AG09309 (cell line): Measurements from ENCODE around the gene PRKCH.

Experiments
- DNase-seq: peaks from one replicate; pipeline ENCODE4 v3.0.0-alpha.2; 2010; ENCODE audit warnings: low read depth
- H3K4me3 ChIP-seq: 2 replicates; pipeline ENCODE4 v1.5.1; 2011; ENCODE audit warnings: mild to moderate bottlenecking, low read depth, low read length, moderate library complexity; ENCODE audit not compliant: control insufficient read depth
- TF ChIP-seq, protein P1 (sequence below): IDR thresholded peaks from 2 replicates; pipeline ENCODE4 v1.5.1; 2011; ENCODE audit warnings: mild to moderate bottlenecking, low read depth, low read length, inconsistent platforms; ENCODE audit not compliant: insufficient read depth, control insufficient read depth; ENCODE audit errors: missing control alignments

The PRKCH gene

DNA sequence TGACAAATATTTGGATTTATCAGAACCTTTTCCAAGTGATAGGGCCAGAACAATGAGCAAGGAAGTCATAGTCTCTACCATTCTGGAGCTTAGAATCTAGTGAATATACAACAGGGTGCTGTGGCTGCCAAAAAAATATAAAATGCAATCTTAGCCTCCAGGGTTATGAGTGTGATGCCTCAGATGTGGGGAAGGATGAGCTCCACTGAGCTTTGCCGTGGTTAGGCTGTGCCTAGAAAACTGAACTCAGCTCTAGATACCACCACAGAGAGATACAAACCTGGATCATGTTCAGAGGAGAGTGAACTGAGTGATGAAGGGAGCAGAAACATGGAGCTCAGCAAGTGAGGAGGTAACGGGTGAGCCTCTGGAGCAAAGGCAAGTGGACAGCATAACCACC is 235.9 kb downstream of the PRKCH start:
- TF ChIP-seq, protein P1, sequence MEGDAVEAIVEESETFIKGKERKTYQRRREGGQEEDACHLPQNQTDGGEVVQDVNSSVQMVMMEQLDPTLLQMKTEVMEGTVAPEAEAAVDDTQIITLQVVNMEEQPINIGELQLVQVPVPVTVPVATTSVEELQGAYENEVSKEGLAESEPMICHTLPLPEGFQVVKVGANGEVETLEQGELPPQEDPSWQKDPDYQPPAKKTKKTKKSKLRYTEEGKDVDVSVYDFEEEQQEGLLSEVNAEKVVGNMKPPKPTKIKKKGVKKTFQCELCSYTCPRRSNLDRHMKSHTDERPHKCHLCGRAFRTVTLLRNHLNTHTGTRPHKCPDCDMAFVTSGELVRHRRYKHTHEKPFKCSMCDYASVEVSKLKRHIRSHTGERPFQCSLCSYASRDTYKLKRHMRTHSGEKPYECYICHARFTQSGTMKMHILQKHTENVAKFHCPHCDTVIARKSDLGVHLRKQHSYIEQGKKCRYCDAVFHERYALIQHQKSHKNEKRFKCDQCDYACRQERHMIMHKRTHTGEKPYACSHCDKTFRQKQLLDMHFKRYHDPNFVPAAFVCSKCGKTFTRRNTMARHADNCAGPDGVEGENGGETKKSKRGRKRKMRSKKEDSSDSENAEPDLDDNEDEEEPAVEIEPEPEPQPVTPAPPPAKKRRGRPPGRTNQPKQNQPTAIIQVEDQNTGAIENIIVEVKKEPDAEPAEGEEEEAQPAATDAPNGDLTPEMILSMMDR = no peak
- no peak for DNase-seq
- H3K4me3 ChIP-seq = no peak overlapping the region

DNA sequence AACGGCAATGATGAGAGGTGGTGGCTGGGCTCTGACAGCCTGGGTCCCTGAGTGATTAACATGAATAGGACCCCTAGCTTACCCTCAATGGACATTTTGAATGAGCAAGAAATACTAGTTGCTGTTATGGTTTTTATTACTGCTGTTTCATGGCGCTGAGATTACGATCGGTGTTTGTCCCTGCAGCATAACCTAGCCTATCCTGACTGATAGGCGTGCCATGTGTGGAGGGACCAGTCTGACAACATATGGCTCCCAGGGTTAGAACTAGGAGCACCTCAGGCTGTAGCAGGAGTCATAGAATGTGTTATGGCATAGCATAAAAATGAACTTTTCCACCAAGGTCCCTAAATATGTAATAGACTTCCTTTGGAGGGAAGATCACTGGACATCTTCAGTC is 236.5 kb downstream of the PRKCH start:
- TF ChIP-seq, protein P1 = no peak
- DNase-seq = no peak
- H3K4me3 ChIP-seq = no peak overlapping the region

DNA sequence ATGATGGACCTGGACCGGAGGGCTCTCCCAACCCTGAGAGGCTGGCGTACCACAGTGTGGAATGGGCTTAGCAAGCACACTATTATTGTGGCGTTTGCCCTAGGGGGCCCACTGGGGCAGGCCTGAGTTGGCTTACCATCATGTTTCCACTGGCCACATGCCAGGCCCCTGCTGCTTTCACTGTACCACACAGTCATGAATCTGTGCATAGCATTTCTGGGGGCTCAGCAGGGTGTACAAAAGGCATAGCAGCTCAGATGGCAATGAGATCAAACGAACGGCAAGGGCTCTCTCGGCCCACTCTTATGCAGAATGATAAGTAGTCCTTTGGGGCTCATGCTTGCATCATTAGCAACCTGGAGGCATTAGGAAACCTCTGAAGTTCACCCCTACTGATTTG is 236.9 kb downstream of the PRKCH start:
- no peak overlapping the region for H3K4me3 ChIP-seq
- TF ChIP-seq, protein P1 = no peak
- DNase-seq = no peak

DNA sequence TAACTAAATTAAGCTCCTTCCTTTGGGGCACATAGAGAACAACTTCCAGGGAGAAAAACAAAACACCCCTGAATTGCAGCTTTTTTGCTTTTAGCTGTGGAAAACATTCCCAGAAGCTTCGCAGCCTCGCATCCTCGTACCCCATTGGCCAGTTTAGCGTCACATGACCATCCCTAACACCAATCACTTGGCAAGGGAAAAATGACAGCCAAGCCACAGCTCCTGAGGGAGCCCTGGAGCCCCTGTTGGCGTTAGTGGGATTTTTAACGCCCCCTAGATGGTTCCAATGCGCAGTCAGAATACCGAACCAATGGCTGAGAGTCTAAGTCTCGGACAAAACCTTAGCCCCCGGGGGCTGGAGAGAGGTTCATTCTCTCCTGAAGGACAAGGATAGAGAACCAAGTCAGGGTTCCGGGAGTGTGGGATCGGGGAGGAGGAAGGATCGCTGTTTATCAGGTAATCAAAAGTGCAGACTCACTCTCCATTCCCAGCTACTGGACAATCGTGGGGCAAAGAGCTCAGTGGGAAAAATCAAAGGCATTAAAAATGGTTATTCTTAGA is 238.3 kb downstream of the PRKCH start:
- TF ChIP-seq, protein P1 = no peak
- no peak for DNase-seq
- H3K4me3 ChIP-seq = no peak overlapping the region

DNA sequence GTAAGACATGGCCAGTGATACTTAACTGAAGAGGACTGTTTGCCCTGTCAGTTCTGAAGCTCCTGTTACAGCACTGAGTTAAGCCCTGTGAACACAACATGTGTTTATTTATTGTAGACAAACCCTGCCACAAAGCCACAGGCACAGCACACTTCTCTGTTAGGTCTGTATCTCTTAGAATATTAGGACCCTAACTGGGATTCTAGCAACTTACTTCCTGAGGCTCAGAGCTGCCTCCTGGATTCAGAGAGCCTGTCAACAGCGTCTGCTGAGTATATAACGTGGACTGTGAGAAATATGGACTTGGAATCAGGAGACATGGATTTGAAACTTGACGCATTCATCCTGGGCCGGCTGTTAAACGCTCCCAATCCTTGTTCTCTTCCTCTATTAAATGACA is 238.9 kb downstream of the PRKCH start:
- TF ChIP-seq, protein P1 = no peak
- DNase-seq = no peak
- H3K4me3 ChIP-seq = no peak overlapping the region

DNA sequence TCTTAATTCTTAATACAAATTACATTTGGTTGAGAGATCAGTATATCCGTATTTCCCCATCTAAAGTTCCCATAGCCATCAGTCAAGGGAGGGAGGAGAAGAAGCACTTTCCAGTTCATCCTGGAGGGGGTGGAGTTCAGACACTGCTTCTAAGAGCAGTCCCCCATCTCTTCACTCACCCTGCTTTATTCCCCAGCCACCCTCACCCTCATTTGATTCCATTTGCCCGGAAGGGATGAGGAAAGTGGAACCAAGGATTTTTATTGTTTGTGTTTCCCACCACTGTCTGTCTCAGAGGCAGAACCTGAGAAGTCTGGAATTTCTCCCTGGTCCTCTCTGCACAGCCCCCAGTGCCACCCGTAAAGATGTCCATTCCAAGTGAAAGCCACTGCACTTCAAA is 239.7 kb downstream of the PRKCH start:
- TF ChIP-seq, protein P1 = peak; percentile 48
- DNase-seq = no peak
- H3K4me3 ChIP-seq = no peak overlapping the region
